ENCODE measurements around the gene PRSS21.

PRSS21 gene

DNA sequence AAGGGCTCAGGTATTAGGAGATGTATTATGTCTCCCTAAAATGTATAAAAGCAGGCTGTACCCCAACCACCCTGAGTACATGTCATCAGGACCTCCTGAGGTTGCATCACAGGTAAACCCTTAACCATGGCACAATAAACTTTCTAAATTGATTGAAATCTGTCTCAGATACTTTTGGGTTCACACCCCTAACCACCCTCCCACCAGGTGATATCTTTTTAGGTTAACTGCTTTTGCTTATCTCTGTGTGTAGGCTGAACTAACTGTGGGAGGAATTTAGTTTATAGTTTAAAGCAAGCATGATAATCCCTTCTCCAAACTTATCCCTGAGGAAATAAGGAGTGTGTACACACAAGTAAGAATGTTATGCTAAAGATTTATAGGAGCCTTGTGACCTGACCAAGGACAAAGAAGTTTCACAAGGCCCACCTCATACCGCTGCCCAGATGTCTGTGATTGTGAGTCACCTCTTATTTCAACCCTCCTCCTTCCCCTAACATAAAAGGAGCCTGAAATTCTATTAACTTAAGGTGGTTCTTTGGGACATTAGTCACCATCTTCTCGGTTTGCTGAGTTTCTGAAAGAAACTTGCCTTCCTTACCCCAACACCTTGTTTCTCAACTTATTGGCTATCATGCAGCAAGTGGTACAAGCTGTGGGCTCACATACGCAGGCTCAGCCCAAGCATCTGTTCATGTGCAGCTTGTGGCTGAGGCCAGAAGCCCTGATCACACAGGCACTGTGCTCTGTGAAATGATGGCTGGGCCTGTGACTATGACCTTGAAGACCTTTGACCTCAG lies 29.7 kb downstream of the PRSS21 start:
- DNase-seq, result no peak

DNA sequence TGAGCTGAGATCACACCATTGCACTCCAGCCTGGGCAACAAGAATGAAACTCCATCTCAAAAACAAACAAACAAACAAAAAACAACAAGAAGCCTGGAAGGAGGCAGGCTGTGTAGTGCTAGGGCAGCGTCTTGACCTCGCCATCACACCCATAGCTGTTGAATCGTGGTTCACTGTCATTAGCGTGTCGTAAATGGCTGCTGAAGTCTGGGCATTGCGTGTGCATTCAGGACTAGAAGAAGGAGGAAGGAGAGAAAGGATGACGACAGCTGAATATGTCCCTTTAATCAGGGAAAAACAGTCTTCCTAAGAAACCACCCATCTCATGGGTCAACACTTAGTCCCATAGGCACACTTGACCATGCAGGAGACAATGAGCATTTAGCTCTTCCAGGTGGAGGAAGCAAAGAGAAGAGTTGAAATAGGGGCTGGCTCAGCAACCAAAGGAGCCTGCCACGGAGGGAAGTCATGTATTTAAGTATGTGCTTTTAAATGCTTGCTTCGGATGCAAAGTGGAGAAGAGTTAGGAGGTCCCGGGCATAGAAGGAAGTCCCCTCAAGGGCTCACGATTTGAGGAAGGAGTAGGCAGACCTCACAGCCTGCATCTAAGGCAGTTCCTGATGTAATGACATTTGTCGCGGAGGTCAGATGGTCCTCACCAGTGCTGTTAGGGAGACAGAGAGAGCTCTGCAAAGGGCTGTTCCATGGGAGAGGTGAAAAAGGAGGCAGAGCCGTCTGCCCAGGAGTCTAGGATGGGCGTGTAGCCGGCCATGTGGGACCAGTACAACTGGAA lies 32.1 kb downstream of the PRSS21 start:
- no peak for DNase-seq

DNA sequence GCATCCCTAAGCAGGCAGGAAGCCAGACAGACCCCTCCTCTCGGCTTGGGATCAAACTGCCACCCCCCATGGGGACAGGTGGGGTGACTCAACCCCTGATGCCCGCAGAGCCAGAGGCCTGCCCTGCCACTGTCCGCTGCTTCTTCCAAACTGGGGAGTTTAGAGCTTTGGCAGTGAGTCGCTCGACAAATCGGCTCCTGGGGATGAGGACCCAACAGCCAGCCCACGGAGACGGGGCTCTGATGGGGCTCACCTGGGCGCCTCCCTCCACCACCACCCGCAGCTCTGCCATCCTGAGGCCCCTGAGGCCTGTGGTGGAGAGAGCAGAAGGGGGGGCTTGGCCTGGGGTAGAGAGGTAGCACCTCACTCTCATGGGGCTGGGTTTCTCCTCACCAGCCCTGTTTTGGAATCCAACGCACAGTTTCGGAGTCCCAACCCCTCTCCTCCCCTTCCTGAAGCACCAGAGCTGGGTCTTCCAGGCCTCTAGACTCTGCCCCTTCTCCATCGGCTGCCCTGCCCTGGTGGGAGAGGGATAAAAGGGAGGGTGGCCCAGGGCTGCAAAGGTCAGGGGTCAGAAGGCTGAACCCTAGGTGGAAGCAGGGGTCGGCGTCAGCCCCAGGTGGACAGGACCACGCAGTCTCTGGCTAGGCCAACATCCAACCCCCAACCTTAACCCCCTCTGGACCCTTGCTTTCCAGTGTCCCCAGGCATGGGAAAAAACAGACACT lies 35.1 kb downstream of the PRSS21 start:
- no peak for DNase-seq

DNA sequence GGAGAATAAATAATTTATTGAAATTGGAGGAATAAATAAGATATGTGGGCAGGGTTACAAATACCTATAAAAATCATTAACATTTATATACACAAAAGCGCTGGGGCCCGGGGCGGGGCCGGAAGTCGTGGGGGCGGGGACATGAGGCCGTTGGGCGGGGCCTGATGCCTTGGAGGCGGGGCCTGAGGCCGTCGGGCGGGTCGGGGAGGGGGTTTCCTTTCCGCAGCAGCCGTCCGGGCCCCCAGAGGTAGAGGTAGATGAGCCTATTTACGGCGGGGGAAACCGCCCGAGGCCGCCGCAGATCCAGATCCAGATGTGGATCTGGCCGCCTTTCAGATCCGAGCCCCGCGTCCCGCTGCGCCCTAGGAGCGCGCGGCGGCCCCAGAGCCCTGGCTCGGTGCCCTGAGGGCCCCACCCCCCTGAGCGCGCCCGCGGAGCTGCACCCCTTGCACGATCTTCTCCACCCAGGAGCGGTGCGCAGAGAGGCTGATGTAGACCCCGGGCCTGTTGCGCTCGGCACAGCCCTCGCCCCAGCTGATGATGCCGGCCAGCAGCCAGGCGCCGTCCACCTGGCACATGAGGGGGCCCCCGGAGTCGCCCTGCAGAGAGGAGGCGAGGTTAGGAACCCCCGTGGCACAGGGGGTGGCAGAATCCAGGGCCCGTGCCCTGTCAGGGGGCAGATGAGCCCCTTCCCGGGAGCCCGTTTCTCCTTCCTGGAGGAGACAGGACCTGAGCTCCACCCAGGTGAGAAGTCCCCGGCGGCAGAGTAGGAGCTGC lies 35.9 kb downstream of the PRSS21 start:
- no peak for DNase-seq

DNA sequence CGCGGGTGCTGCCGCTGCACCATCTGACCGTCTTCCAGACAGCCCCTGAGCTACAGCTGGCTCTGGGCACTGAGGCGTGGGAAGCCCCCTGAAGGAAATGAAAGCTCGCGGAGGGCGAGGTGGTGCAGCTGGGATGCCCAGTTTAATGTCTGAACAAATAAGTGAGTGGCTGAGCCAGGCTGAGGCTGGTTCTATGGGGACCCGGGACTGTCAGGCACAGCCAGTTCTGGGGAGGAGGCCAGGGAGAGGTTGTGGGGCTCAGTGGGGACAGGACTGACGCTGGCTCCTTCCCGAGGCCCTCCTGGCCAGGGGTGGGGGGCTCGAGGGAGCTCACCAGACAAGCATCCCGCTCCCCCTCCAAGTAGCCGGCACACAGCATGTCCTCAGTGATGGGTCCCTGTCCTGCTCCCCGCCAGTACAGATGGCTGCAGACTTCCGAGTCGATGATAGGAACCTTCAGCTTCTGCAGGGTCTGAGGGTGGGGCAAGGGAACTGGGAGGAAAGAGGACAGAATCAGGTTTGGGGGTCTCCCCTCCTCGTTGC lies 36.6 kb downstream of the PRSS21 start:
- no peak for DNase-seq

DNA sequence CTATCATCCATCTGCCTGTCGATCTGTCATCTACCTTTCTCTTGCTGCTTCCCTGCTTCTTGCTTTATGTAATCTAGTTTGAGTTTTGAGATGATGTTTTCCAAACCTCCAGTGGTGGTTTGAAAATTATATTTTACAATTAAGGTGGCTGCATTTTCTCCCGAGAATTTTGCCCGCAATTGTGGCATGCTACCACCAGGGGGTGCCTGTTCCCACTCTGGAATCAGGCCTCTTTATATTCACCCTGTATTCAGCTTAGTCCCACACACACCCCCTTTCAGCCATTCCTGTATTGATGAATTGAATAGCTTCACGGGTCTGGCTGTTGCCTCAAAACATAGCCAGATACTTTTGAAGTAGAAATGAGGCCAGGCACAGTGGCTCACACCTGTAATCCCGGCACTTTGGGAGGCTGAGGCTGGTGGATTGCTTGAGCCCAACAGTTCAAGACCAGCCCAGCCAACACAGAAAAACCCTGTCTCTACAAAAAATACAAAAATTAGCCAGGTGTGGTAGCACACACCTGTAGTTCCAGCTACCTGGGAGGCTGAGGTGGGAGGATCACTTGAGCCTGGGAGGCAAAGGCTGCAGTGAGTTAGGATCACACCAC lies 37.8 kb downstream of the PRSS21 start:
- DNase-seq, result no peak

DNA sequence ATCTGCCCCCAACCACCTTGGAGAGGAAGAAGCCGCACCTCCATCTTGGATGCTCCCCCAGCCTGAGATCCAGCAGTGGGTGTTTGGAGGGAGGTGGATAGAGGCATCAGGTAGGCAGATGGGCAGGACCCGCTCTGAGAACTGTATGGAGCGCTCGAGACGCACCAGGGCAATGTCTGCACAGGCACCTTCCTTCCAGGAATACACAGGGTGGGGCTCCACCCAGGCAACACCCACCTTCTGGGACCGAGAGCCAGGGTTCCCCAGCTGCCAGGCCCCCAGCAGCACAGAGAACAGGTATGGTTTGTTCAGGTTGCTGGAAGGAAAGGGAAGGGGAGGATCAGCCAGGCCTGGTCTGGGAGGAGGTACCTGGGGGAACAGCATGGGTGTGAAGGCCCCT lies 38.5 kb downstream of the PRSS21 start:
- DNase-seq, result no peak

DNA sequence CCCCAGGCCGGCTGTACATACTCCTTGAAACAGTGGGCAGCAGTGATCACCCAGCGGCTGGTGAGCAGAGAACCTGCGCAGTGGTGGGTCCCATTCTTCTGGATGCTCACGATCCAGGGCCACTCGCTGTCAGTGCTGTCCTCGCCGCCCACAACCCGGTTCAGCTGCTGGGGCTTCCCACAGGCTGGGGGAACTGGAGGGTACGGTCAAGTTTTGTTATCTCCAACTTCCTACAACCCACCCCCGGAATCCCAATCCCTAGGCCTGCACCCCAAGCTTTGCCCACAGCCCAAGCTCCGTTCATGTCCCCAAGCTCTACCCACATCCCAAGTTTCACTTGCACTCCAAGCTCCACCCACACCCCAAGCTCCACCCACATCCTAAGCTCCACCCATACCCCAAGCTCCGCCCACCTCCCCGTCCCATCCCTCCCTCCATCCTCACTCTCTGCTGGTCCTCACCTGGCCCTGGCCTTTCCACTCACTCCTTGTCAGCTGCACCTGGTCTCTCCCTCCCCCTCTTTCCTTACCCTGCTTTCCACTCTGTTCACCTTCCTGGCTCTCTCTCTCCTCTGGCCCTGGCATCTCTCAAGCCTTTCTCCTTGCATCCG lies 39.1 kb downstream of the PRSS21 start:
- DNase-seq, result no peak

DNA sequence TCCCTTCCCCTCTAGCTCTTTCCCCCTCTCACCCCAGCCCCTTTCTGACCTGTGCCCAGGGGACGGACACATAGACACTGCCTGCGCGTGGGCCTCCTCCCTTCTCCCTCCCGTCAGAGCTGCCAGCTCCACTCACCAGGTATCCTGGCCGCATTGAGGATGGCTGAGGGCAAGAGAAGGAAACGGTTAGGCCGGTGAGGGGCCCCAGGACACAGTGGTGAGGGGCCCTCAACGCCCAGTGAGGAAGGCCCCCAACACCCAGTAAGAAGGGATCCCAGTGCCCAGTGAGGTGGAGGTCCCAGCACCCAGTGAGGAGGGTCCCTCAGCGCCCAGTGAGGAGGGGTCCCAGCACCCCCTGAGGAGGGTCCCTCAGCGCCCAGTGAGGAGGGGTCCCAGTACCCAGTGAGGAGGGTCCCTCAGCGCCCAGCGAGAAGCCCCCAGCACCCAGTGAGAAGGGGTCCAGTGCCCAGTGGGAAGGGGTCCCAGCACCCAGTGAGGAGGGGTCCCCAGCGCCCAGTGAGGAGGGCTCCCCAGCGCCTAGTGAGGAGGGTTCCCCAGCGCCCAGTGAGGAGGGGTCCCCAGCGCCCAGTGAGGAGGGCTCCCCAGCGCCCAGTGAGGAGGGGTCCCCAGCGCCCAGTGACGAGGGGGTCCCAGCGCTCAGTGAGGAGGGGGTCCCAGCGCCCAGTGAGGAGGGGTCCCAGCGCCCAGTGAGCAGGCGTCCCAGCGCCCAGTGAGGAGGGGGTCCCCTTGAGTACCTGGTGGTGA lies 39.8 kb downstream of the PRSS21 start:
- no peak for DNase-seq

DNA sequence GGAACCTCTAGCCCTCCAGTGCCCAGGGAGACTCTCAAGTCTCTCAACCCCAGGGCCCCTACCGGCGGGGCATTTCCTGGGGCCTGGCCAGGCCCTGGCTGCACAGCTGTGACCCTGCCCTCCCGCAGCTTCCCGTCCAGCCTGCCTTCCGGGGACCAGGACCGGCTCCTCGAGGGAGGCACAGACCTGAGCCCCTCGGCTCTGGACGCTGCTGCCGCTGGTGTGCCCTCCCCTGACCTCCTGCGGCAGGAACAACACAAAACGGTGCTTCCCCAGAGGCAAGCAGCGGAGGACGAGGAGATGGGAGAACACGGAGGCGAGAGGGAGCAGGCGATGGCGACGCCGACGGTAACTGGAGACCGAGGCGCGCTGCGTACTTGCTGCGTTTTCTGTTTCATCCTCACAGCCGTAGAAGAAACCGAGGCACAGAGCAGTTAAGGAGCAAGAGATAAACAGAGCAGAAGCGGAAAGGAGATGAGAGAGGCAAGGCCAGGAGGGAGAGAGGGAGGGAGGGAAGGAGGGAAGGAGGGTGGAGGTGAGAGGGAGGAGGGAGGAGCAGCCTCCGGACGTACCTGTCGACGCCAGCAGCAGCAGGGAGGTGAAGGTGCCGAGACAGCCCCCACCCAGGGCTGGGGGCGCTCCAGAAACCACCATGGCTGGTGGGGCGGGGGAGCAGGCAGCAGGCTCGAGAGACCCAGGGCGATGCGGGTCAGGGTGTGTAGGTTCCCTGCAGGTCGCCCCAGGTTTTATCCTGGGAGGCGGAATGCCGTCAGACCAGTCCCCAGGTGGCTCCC lies 40.6 kb downstream of the PRSS21 start, which contains the start of gene PRSS22:
Gene PRSS22, minus strand, starts transcription at position 720 of the 794 bp plus-strand sequence. Its CDS starts 66 bp downstream, at position 654.
- DNase-seq, result no peak

DNA sequence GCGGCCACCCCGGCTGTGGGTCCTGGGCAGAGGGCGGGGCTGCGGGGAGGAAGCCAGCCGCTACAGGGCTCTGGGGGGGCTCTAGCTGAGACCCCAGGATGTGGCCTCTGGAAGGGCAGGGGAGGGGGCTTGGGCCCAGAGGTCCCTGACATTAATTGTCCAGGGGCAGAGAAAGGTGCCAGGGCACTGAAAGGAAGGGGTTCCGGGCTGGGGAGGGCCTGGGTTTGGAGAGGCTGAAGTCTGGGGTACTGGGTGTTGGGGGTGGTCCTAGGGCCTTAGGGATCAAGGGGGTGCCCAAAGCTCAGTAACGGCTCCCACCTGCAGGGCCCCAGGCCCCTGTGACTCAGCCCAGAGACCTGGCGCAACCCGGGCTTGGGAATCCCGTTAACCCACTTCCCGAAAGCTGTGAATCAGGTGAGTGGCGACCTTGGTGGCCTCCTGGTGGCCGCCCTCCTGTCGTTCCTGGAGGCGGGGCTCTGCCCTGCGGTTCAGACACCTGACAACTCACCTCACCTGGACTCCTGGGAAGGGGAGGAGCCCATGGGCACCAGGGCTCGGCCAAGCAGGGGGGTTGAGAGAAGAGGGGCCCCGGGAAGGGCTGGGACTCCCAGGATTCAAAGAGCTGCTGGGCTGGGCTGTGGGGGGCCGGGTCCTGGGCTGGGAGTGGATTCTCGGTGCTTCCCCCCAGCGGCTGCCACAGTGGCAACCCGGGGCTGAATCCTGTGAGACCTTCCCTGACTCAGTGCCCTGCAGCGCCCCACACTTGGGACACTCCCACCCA lies 41.4 kb downstream of the PRSS21 start:
- no peak for DNase-seq

DNA sequence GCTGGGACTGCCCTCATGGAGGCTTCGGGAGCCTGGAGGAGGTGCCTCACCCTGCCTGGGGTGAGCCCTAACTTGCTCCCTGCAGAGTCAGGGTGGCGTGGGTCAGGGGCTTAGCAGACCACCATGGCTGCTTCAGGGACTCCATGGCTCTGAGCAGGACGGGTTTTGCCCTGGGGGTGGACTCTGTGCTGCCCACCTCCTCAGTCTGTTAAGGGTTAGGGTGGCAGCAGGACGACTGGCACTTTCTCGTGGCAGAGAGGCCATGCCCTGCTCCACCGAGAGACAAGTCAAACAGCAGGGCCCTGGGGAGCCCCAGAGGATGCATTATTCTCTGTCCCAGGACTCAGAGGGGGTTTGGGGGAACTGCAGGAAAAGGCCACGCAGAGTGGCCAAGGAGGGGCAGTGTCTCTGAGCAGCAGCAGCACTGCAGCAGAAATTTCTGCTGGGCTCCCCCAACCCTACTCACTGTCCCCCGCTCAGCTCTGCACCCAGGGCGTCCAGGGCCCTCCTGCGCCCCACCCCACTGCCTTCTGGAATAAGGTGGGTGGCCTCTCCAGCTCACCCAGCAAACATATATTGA lies 42.7 kb downstream of the PRSS21 start:
- no peak for DNase-seq

DNA sequence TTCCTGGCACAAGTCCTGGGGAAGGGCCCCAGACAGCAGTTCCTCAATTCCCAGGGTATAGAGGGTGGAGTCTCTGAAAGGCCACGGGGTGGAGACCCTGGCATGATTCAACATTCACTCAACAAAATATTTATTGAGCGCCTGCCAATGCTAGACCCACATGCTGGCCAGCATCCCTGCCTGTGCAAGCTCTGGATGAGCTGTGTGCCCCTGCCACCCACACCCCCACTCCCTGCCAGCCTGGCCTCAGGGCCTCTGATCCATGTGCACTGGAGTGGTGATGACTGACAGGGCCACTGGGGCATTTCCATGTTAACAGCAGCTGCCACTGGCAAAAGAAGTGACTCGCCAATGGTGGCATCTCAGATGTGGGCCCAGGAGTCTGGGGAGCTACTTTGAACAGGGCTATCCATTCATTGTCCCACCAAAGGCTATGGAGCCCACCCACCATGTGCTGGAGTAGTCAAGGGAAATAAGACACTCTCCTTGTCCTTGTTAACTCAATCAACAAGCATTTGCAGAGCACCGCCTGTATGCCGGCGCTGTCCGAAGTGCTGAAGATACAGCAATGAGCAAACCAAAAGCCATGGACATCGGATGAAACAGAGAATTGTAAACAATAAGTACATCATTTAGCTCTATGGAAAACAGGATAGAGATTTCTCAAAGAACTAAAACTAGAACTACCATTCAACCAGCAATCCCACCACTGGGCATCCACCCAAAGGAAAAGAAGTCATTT lies 44.0 kb downstream of the PRSS21 start:
- DNase-seq, result no peak

DNA sequence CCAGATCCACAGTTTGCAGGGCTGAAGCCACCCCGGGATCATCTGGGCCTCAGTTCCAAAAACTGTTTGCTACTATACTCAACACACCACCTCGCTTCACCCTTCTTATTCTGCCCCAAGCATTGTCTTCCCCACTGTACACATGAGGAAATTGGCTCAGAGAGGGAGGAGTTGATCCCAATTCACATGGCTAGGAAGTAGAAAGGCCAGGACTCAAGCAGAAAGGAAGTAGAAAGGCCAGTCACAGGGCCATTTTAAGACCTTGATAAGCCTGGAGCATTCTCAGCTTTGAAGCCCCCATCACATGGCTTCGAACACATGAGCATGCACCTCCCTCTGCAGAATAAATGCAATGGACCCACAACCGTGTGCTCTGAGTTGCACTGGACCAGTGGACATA lies 48.6 kb downstream of the PRSS21 start:
- DNase-seq, result no peak

DNA sequence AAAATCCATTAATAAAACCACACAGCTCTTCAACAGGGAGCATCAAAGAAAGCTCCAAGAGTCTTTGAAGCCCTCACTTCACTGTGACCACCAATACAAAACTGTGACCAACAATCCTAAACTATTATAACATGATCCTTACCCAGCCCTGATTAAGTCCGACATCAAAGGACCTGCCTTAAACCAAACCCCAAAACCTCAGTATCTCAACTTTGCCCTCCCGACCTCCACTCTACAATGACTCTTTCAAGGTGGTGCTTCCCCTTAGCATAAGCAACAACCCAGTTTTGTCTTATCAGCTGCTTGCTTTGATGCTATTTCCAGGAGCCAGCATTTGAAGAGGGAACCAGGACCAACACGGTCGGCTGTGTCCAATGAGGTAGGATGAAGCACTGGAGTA lies 49.4 kb downstream of the PRSS21 start:
- DNase-seq, result no peak

DNA sequence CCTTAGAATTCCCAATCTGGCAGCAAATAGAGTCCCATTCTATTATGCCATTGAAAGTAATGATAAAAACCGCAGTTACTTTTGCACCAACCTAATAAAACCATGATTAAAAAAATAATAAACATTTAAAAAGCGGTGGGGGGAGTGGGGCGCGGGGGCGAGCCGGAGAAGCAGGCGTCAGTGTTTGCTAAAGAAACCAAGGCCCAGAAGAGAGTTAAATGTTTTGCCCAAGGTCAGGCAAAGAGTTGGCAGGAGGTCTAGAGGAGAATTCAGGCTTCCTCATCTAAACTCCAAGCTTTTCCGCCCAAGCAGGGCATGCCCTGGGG lies 50.6 kb downstream of the PRSS21 start:
- DNase-seq, result no peak

DNA sequence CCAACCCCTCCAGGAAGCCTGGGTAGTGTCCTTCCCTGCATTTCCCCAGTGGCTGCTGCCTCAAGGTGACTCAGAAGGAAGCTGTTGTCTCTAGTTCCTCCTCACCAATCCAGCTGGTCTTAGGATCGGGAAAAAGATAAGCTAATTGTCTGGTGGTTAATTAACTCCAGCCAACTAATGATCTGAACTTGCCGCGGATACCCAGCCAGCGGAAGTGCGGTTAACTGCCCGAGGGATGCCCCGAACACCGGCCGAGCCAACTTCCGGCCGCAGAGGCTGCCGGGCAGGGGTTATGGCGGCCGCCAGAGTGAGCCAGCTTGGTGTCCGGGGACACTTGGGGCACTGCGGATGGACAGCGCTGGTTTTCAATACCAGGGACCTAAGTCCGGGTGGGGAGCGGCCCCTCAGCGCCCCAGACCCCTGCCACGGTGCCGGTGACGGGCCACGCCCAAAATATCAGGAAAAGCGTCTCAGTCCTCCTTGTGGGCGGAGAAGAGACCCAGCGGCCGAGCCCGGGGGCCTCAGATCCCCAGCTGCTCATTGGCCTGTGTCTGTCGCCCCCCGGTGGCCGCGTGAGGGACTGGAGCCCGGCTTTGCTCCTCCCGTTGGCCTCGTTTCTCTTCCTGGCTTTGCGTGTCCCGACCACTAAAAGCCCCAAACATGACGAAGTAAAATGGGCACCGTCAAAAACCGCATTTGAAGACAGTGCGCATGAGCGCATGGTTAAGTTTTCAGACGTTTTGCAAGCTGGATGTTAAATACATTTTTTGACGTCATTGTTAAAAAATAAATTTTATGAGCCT lies 51.2 kb downstream of the PRSS21 start:
- peak; percentile 91 to 94 for DNase-seq

All from NCI-H1930 (cell line).